HG03342 (cell line): ENCODE measurements around the gene GORASP1.

Experiments
- ATAC-seq: cut with Tn5 transposase; IDR thresholded peaks from one replicate; pipeline ENCODE4 v1.9.1; 2021; ENCODE audit warnings: mild to moderate bottlenecking, moderate library complexity; ENCODE audit not compliant: unreplicated experiment

The GORASP1 gene

DNA sequence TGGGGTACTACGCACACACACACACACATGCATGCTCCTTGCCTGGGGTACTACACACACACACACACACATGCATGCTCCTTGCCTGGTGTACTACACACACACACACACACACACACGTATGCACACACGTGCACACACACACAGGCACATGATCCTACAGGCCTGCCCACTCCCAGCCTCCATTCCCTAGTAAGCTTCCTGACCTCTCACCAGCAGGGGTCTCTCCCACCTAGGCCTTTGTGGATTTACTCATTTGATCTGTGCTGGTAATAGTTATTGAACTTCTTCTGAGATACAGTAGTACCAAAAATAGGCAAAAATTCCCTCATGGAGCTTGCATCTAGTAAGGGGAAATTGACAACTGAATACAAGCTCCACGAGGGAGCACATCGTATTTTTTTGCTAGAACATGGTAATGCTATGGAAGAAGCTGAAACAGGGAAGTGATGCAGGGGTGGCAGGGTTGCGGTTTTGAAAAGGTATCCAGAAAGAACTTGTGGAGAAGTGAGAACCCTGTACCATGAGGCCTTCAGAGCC lies 19.2 kb upstream of the GORASP1 start:
- ATAC-seq = no peak

DNA sequence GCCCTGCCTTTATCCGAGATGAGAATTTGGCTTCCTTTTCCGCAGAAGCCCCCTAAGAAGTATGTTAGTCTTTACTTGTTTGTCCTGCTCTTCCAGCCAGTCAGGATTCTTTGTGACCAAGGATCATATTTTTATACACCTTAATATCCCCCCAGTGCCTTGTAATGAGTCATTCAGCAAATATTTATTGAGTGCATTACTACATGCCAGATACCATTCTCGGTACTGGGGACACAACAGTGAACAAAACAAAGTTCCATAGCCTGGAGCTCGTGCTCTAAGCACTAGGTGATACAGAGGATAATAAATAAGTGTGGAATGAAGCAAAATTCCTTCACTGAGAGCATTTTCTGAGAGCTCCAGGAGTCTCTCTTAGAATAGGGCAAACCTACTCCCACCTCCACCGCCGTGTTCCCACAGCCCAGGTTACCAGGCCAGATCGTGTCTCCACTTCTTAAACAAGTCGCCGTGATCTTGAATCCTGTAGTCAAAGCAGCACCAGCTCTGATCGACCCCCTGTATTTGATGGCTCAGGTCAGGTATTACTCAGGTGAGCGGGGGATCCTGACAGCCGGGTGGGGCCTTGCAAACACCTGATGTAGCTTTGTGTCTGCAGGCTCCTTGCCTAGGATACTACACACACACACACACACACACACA lies 18.5 kb upstream of the GORASP1 start:
- ATAC-seq = no peak

DNA sequence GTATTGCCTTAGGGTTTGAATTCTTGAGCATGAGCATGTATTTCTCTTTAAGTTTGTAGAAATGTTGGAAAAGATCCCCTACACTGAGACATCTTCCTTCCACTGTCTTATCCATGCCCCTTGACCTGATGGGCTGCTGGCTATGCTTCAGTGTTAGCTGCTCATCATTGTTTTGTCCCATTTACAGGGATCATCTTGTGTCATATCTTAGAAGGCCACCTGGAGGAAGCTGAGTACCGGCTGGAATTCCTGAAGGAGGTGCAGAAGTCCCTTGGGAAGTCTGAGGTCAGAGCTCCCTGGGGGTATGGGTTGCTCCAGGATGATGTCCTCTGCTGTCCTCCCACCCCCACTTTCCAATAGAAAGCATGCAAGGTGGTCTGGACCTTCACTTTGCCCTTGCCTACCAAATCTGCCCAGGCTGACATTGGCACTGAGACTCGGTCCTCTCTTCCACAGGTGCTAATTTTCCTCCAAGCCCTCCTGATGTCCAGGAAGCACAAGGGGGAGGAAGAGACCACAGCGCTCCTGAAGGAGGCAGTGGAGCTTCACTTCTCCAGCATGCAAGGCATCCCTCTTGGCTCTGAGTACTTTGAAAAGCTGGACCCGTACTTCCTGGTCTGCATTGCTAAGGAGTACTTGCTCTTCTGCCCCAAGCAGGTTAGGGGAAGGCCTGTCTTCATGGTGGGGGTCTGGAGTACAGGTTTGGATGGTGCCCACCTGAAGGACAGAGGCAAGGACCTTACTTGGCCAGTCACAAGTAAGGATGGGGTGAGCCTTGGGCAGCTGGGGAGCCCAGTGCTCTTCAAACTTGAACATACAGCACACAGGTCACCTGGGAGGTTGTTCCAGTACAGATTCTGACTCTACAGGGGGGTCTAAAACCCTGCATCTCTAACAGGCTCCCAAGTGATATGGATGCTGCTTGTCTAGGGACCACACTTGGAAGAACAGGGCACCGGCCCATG lies 17.7 kb upstream of the GORASP1 start:
- ATAC-seq = no peak

DNA sequence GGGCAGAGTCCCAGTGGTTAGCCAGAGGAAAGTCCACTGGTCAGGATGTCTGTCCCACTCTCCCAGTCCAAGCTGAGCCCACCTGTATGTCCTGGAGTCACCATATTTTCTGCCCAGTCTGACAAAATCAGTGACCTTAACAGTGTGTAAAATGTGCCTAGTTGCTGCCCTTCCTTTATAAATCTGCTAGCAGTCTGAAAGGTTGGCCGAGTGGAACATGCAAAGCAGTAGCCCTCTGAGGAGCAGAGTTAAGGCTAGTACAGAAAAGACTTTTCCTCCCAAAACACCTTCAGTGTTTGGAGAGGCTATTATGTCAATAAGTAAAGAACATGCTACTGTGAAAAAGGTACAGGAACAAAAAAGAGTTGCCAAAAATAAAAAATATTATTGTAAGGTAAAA lies 15.4 kb upstream of the GORASP1 start:
- peak; percentile 73 for ATAC-seq

DNA sequence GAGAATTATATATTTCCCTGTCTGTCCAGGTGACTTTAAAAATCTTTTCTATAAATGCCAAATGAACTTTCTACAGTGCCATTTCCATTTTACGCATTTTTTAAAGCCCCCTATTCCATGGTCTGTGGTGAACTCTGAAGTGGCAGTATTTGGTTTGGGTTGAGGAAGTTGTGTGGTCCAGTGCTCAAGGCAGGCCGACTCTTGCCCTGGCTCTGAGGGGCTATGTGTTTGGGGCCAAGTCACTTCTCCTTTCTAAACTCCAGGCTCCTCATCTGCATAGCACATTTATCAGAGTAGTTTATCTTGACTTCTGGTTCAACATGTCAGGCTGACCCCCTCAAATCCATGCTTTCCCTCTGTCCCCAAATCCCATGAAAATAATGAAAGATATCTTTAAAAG lies 14.2 kb upstream of the GORASP1 start:
- no peak for ATAC-seq

DNA sequence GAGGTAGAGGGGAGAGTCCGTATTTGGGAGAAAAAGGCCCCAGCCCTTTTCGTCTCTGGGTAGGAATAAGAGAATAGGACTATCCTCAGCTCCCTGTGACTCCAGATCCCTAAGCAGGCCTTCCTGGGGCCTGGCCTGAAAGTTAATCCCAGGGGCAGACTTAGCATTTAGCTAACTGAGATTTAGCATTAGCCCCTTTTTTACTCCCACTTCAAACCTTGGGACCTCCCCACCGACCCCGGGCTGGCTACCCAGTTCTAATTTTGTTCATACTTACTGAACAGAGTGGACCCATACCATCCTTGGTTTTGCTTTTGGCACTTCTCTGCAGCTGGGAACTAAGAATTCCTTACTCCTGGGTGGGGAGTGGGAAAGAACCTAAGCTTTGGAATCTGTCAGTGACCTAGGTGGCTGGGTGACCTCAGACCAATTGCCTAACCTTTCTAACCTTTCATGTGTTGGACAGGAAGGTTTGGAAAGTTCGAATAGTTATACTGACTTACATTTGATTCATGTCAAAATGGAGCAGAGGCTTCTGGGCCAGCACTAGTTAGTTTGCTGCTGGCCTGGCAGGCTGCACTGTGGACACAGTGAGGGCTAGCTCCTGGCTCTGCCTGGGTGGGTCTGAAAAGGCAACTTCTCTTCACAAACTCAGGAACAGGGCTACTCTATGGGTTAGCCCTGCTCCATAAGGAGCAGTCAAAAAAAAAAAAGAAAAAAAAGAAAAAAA lies 11.7 kb upstream of the GORASP1 start:
- no peak for ATAC-seq

DNA sequence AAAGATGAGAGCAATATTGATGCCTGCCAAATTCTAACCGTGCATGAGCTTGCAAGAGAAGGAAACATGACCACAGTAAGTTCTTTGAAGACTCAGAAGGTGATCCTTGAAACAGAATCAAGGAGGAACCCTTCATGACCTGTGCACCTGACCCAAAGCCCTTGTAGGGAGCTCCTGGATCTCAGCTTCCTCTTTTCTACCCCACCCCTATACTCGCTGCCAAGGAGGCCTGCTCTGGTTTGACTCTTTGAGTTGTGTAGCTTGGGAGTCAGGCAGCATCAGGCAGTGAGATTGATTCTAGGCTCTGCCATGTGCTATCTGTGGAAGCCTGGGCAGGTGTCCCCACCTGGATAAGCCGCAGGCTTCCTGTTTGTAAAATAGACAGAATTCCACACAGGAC lies 10.7 kb upstream of the GORASP1 start:
- no peak for ATAC-seq

DNA sequence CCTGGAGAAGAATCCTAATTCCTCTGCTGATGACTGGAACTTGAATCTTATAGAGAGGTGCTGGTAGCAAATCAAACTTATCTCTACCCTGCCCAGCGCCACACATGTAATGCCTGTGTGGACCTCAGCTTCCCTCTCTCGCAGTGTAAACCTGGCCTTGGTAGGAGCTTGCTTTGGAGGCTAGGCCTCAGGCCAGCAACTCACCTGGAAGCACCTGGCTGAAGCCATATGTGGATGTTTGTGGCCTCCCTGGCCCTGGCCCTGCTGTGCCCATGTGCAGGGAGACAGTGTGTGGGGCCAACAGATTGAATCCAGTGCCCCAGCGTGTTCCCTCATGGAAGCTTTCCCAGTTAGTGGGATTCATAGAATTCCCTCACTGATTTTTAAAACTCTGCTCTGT lies 8.4 kb upstream of the GORASP1 start:
- no peak for ATAC-seq

DNA sequence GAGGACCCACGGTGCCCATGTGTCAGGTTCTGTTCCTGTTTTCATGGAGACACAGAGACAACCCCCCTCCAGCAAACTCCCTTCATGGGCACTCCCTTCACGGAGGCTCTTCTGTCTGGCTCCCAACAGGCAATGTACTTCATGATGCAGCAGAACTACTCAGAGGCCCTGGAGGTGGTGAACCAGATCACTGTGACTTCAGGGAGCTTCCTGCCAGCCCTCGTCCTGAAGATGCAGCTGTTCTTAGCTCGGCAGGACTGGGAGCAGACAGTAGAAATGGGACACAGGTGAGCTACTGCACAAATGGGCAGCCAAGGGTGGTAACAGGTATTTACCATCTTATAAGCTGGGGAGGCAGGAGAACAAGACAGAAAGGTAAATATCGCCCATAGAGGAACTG lies 7.0 kb upstream of the GORASP1 start:
- no peak for ATAC-seq

DNA sequence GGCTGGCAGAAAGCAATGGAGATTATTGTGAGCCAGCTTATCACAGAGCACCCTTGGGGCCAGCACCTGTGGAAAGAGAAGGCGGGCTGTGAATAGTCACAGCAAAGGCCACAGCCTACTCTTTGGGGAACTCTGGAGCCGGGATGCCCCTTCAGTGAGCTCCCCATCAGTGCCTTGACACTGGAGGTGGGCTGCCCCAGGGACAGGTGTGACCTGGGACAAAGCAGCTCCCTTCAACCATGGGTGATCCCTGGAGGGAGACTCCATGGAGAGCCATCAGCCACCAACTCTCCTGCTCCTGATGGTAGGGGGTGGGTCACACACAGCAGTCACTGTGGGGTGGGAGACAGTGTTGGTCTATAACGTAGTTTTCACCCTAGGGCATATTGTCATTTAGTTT lies 5.9 kb upstream of the GORASP1 start:
- ATAC-seq = no peak

DNA sequence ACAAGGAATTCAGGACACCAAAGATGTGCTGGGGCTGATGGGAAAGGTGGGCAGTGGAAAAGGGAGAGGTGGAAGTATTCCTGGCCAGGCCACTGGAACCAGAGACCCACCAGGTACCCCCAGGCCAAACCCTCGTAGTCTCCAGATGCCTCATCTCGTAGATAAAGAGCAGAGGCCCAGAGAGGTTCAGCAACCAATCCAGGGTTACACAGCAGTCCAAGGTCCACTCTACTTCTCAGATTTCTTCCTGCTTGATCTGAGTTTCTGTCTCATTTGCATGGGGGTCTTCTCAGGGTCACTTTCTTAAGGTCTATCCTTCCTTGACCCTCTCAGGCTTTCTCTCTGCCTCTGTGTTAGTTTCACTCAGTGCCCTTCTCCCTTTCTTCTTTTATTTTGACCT lies 5.1 kb upstream of the GORASP1 start:
- ATAC-seq = no peak

DNA sequence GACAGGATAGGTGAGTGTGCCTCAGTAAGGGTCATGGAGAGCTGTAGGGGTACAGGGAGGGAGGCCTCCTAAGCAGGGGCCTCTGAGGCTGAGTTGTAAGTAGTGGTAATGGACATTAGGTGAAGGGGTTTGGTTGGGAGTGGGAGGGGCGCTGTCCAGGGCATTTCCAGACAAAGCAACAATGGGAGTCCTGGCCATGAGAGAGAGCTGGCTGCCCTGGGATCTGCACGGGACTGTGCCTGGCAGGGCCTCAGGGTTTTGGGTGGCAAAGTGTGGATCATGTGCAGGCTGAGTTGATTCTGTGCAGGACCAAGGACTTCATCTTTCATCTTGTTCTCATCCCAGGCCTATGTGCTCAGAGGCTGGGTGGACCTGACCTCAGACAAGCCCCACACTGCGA lies 4.7 kb upstream of the GORASP1 start:
- ATAC-seq = no peak

DNA sequence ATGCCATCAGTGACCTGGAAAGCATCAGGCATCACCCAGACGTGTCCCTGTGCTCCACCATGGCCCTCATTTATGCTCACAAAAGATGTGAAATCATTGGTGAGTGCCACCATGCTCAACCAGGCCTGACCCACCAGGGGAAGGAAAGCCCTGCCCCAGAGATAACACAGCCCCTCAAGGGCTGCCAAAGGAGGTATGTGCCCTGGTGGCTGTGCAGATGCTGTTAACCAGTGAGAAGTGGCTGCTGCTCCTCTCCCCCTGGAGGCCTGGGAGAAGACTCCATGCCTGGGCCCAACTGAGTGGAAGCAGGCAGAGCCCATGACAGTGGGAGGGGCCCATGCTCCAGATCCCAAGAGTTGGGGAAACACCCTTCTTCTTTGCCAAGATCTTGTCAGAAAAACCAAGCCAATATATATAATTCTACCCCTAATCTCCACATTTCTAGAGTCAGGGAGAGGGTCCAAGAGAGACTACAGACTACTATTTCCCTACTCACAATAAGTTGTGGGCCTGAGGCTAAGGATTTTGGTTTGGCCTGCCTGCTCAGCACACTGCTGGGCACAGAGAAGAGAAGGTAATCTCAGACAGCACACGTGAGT lies 2.7 kb upstream of the GORASP1 start:
- ATAC-seq = no peak

DNA sequence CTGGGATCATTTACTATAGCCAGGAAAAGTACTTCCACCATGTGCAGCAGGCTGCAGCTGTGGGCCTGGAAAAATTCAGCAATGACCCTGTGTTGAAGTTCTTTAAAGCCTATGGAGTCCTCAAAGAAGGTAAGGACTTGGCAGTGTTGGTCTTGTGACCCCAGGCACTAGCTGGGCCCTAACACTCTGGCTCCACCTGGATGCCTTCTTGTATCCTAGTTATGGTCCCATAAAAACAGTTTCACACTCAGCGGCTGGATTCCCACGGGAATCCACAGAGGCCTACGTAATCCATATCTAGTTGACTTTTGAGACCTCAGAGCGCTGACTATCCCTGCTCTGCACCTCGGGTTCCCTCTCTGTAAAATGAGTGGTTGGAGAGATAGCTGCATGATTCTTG lies 1.7 kb upstream of the GORASP1 start:
- no peak for ATAC-seq

DNA sequence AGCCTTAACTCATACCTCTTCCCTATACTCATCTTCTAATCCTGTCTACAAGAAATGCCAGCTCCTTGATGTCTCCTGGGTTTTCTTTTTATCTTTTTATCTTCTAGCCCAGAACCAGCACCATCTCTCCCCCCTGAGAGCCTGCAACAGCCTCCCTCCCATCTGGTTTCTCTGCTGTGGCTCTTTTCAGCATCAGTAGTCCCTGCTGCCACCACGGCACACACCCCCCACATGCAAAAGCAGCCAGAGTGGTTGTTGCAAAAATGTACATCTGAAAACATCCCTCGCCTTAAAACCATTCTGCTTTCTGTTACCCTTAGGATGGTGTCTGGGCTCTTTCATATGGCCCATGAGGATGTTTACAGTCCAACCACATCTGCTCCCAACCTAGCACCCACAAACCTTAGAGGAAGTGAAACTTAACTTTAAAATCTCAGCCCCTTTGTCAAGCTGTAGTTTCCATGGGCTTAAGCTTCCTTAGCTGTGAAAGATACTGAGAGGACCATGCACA lies 828 bp upstream of the GORASP1 start:
- ATAC-seq = peak; percentile 88

DNA sequence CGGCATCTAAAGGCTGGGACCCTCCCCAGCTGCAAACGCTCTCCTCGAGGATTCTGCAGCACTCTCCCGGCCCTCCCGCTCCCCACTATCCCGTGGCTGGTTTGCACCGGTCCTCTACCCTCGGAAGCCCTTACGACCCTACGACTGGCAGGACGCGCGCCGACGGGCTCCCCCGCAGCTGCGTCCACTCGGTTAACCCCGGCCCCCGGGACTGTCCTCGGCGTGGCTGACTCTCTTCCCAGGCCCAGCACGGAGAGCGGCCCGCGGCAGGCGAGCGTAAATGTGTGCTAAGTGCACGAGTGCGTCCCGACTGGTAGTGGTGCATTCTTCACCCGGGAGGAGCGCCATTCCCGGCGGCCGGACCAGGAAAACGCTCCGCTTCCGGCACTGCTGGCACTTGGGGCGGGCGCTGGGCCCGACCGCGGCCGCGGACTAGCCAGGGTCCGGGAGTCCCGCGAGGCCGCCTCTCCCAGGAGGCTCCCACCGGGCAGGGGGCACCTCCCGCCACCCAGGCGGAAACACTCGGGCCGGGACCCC lies 508 bp downstream of the GORASP1 start:
- ATAC-seq = peak; percentile 1

DNA sequence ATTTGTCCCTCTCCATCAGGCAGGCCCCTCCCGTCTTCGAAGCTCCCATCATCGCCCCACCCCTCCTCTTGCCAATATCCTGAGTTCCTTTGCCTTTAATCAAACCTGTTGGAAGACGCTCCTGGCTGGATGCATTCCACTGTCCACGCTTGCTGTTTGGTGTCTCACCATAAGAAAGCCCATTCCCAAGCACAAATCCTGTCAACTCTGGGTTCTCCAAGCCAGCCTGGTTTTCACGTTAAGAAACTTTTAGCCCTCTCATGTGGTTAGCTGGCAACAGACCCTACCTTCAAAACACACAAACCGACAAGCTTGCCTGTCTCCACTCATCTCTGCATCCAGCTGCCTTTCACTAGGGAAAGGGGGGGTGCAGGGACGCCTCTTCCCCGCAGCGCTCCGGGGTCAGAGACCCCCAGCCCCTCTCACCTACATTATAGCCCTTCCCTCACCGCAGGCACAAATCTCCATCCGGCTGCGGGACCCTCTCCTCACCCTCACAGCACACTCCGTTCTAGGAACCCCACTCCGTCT lies 1.1 kb downstream of the GORASP1 start:
- ATAC-seq = no peak

DNA sequence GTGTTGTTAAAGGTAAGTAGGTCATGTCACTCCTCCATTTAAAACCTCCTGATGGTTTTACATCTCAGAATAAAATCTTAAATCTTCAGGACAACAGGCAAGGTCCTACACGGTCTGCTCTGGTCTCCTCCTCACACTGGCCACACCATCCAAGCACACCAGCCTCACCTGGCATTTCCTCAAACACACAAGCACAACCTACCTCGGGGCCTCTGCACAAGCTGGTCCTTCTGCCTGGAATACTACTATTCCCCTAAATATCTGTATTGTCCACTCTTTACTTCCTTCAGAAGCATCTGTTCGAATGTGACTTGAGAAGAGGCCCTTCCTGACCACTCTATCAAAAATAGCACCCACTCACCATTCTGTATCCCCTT lies 1.8 kb downstream of the GORASP1 start:
- ATAC-seq = no peak

DNA sequence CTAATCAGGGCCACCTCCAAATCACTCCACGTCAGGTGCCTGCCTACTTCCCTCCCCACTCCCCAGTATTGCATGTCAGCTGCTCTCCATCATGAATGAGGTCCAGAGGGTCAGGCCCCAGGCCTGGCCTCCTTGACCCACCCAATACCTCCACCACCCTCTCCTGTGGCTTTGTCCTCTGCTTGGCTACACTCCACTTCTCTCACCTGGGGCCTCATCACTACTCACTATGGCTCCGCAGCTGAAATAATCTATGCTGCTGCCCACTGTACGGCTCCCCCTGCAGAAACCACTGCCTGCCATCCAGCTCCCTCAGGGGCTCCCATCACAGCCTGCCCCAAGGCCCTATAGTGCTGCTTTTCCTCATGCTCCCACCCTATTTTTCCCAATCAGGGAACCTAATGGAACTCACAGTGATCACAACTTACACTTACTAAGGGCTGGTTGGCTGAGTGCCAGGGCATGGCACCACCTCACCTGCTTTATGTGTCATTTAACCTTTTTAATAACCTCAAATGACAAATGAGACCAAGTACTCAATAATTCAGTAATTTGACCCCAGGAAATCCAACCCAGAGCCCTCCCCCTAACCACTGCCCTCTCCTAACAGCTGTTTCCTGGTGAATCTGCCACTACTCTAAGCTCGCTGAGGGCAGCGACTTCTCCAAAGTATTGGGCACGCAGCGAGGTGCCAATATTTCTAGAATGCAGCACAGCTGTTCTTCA lies 2.3 kb downstream of the GORASP1 start:
- ATAC-seq = no peak
